ENCODE data around the gene GATB. TPM values are rescaled to one million over a fixed set of nuclear protein-coding genes. Genes with fewer than 3 reads are reported as not detected.

Gene GATB
- total RNA-seq, 1 donor from 2014 or later, result 24.5 TPM

DNA sequence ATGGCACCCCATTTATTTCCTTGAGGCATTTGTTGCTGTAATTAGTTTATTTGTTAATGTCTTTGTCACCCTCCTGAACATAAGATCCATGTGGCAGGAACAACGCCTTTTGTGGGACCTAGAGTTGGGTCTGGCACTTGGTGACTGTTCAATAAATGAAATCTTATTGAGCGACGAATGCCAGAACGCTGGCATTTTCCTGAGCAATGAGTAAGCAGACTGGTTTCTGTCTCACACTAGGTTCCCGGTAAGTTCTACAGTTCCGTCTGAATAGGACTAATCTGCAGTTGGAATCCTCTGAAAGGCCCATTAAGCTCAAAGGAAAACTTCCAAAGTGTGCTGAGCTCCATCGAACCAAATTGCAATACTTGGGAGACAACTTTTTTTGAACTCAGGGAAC, 49.2 kb downstream of the GATB start:
- H3K9me3 Mint-ChIP-seq (ENCODE audit: unreplicated experiment), result peaks cover 7% of the 10 kb centered on the region
- no peaks in the 10 kb centered on the region for H3K36me3 Mint-ChIP-seq (ENCODE audit: unreplicated experiment)
- H3K27me3 Mint-ChIP-seq (ENCODE audit: unreplicated experiment), result peaks cover 3% of the 10 kb centered on the region
- DNase-seq, result no peak
- peaks cover 16% of the 10 kb centered on the region for H3K4me1 Mint-ChIP-seq (ENCODE audit: low read depth, unreplicated experiment)
- no peak overlapping the region for H3K4me3 Mint-ChIP-seq (ENCODE audit: unreplicated experiment)
- TF ChIP-seq, protein P1, sequence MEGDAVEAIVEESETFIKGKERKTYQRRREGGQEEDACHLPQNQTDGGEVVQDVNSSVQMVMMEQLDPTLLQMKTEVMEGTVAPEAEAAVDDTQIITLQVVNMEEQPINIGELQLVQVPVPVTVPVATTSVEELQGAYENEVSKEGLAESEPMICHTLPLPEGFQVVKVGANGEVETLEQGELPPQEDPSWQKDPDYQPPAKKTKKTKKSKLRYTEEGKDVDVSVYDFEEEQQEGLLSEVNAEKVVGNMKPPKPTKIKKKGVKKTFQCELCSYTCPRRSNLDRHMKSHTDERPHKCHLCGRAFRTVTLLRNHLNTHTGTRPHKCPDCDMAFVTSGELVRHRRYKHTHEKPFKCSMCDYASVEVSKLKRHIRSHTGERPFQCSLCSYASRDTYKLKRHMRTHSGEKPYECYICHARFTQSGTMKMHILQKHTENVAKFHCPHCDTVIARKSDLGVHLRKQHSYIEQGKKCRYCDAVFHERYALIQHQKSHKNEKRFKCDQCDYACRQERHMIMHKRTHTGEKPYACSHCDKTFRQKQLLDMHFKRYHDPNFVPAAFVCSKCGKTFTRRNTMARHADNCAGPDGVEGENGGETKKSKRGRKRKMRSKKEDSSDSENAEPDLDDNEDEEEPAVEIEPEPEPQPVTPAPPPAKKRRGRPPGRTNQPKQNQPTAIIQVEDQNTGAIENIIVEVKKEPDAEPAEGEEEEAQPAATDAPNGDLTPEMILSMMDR (IDR thresholded peaks at IDR 0.05; ENCODE audit: partially characterized antibody, unreplicated experiment), result no peak
- no peak overlapping the region for H3K27ac Mint-ChIP-seq (ENCODE audit: unreplicated experiment)

DNA sequence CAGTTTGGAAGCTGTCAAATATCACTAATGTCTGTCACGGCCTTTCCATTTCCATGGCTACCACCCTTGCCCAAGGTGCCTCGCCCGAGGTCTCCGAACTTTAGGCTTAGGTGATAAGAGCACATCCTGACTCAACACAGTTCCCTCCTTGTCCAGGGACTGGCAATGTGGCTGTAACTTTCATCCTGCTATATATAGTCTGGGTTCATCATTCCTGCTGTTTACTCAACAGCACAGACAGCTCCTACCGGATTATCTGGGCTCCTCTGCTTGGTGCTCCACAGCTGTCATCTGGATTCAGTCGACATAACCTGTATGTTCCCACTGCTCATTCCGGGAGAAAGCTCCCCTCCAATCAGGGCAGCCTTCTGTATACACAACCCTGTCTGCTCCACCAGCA, 51.2 kb downstream of the GATB start:
- H3K27me3 Mint-ChIP-seq (ENCODE audit: unreplicated experiment), result peaks cover 1% of the 10 kb centered on the region
- peaks cover 7% of the 10 kb centered on the region for H3K9me3 Mint-ChIP-seq (ENCODE audit: unreplicated experiment)
- no peak for DNase-seq
- peaks cover 2% of the 10 kb centered on the region for H3K4me1 Mint-ChIP-seq (ENCODE audit: low read depth, unreplicated experiment)
- H3K27ac Mint-ChIP-seq (ENCODE audit: unreplicated experiment), result no peak overlapping the region
- H3K4me3 Mint-ChIP-seq (ENCODE audit: unreplicated experiment), result no peak overlapping the region
- TF ChIP-seq, protein P1 (IDR thresholded peaks at IDR 0.05; ENCODE audit: partially characterized antibody, unreplicated experiment), result no peak
- H3K36me3 Mint-ChIP-seq (ENCODE audit: unreplicated experiment), result no peaks in the 10 kb centered on the region

DNA sequence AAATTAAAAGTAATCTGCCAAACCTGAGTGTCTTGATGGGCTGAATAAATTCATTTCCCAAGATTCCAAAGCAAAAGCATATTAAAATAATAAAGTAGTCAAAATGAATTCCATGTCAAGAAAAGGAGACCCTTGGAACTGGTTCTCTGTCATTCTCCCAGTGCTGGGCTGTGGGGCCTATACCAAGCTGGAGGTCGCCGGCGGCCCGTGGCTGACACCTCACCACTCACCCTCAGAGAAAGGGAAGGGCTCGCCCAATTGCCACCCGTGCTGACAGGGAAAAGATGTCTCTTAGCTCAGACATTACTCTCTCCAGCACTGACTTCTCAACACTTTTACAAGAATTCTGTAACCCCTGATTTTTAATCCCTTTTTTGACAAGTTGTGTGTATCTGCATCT, 51.7 kb downstream of the GATB start:
- TF ChIP-seq, protein P1 (IDR thresholded peaks at IDR 0.05; ENCODE audit: partially characterized antibody, unreplicated experiment), result no peak
- Mint-ChIP-seq H3K27me3 (ENCODE audit: unreplicated experiment) (peaks cover 1% of the 10 kb centered on the region), H3K36me3 (ENCODE audit: unreplicated experiment) (no peaks in the 10 kb centered on the region), H3K4me3 (ENCODE audit: unreplicated experiment) (no peak overlapping the region), H3K9me3 (ENCODE audit: unreplicated experiment) (peaks cover 7% of the 10 kb centered on the region), H3K27ac (ENCODE audit: unreplicated experiment) (no peak overlapping the region), H3K4me1 (ENCODE audit: low read depth, unreplicated experiment) (peaks cover 2% of the 10 kb centered on the region)
- no peak for DNase-seq

DNA sequence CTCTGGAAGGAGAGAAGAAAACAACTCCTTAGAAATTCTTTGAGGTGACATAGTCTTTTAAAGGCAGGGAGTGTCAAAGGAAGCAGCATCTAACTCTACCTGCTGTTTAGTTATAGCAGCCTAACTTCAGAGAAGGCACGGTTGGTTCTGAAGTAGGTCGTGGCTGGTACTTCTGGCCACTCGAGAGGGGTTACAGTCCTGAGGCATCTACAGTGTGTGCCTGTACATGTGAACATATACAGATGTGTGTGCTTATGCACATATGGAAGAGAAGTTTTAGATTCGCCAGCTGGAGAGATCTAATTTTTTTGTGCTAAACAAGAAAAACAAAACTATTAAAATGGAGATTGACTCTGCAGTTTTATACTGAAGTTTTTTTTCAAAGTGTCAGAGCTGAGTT, 52.7 kb downstream of the GATB start:
- H3K27me3 Mint-ChIP-seq (ENCODE audit: unreplicated experiment), result peaks cover 1% of the 10 kb centered on the region
- no peak overlapping the region for H3K4me3 Mint-ChIP-seq (ENCODE audit: unreplicated experiment)
- H3K27ac Mint-ChIP-seq (ENCODE audit: unreplicated experiment), result no peak overlapping the region
- no peaks in the 10 kb centered on the region for H3K36me3 Mint-ChIP-seq (ENCODE audit: unreplicated experiment)
- no peak for DNase-seq
- no peaks in the 10 kb centered on the region for H3K4me1 Mint-ChIP-seq (ENCODE audit: low read depth, unreplicated experiment)
- TF ChIP-seq, protein P1 (IDR thresholded peaks at IDR 0.05; ENCODE audit: partially characterized antibody, unreplicated experiment), result no peak
- peaks cover 7% of the 10 kb centered on the region for H3K9me3 Mint-ChIP-seq (ENCODE audit: unreplicated experiment)

DNA sequence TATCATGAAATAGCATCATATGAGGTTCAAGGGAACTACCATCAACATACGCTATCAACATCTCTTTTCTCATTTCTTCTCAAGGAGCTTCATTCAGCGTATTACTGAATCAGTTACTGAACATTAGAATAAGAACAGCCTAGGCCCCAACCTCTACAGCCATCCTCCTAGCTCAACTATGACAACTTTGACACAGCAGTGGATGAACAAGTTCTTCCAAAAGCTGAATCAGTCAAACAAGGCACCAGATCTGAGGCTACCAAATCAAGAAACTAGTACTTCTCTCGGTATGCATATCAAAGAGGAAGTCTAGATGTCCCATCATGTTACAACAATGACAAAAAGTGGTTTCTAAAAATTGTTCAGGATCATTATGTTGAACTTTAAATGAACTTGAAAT, 57.4 kb downstream of the GATB start:
- no peaks in the 10 kb centered on the region for H3K36me3 Mint-ChIP-seq (ENCODE audit: unreplicated experiment)
- H3K4me1 Mint-ChIP-seq (ENCODE audit: low read depth, unreplicated experiment), result peaks cover 14% of the 10 kb centered on the region
- peaks cover 2% of the 10 kb centered on the region for H3K27me3 Mint-ChIP-seq (ENCODE audit: unreplicated experiment)
- H3K9me3 Mint-ChIP-seq (ENCODE audit: unreplicated experiment), result no peaks in the 10 kb centered on the region
- TF ChIP-seq, protein P1 (IDR thresholded peaks at IDR 0.05; ENCODE audit: partially characterized antibody, unreplicated experiment), result no peak
- no peak overlapping the region for H3K27ac Mint-ChIP-seq (ENCODE audit: unreplicated experiment)
- H3K4me3 Mint-ChIP-seq (ENCODE audit: unreplicated experiment), result no peak overlapping the region
- no peak for DNase-seq

Data from glutamatergic neuron (in vitro differentiated cells).